GM12892 (cell line): ENCODE measurements around the gene CDH13.

Experiments
- POLR2A ChIP-seq: IDR thresholded peaks from 2 replicates; pipeline ENCODE4 v1.6.1; 2011; ENCODE audit warnings: low read depth, low read length, control low read depth
- POLR2AphosphoS5 ChIP-seq: IDR thresholded peaks from 2 replicates; pipeline ENCODE4 v1.6.1; 2011; ENCODE audit warnings: low read depth, low read length, control low read depth

DNA sequence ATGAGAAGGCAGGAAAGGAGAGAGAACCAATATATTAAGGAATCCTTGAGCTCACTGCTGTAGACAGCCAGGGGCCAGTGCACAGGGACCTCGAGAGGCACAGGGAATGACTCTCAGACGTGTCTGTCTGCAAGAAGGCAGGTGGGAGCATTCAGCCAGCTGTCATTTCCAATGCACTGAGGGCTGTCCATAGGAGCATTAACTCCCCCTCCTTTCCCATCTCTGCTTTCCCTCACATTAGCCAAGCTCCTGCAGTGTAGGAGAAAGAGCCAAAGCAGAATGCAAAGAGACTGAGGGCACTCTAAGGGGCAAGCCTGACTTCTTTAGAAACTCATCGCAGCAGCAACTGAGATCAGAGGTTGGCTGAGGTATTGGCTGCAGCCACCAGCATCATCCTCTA is 218.3 kb downstream of the CDH13 start:
- no peak for TF ChIP-seq POLR2A
- TF ChIP-seq POLR2AphosphoS5 = no peak
